Endothelial cell (in vitro differentiated cells): ENCODE measurements around the gene RASSF8. TPM values are rescaled to one million over a fixed set of nuclear protein-coding genes. Genes with fewer than 3 reads are reported as not detected.

Experiments used
- DNase-seq: peaks from one replicate; pipeline ENCODE4 v3.0.0; 2021; ENCODE audit warnings: low spot score
- H3K27ac Mint-ChIP-seq: one replicate; pipeline ENCODE4 v1.8.0; 2021; ENCODE audit warnings: mixed read lengths, inconsistent platforms; ENCODE audit not compliant: unreplicated experiment
- H3K27me3 Mint-ChIP-seq: one replicate; pipeline ENCODE4 v1.8.0; 2021; ENCODE audit warnings: mild to moderate bottlenecking, moderate library complexity, mixed read lengths, inconsistent platforms; ENCODE audit not compliant: unreplicated experiment
- H3K36me3 Mint-ChIP-seq: one replicate; pipeline ENCODE4 v1.8.0; 2021; ENCODE audit warnings: mild to moderate bottlenecking, low read depth, mixed read lengths, inconsistent platforms; ENCODE audit not compliant: unreplicated experiment
- H3K4me1 Mint-ChIP-seq: one replicate; pipeline ENCODE4 v1.8.0; 2021; ENCODE audit warnings: mild to moderate bottlenecking, mixed read lengths, inconsistent platforms; ENCODE audit not compliant: unreplicated experiment
- H3K4me3 Mint-ChIP-seq: one replicate; pipeline ENCODE4 v1.8.0; 2021; ENCODE audit warnings: mild to moderate bottlenecking, mixed read lengths, inconsistent platforms; ENCODE audit not compliant: unreplicated experiment
- H3K9me3 Mint-ChIP-seq: one replicate; pipeline ENCODE4 v1.8.0; 2021; ENCODE audit warnings: mixed read lengths, inconsistent platforms; ENCODE audit not compliant: unreplicated experiment
- long read RNA-seq: library from polyadenylated mRNA; unstranded; transcript quantifications from one replicate; pipeline ENCODE4 v2.0.0, GENCODE V29; 2020; ENCODE audit not compliant: unreplicated experiment
- total RNA-seq: library from RNA; stranded (reverse); fragmentation: NEBNext Ultra II Directional; extraction: Animal tissue kit (Norgen Biotek cat#: 25700); gene quantifications from one replicate; pipeline ENCODE4 v1.2.1, GENCODE V29; 2021; ENCODE audit not compliant: unreplicated experiment
- TF ChIP-seq, protein P1 (sequence below): fragments of 200-600 bp; sonication (generic); IDR thresholded peaks from one replicate; pipeline ENCODE4 v1.5.0; 2021; ENCODE audit warnings: antibody characterized with exemption; ENCODE audit not compliant: unreplicated experiment

RASSF8 gene
- 87.2 TPM for total RNA-seq
- long read RNA-seq = 0 reads

- H3K4me1 Mint-ChIP-seq = peaks cover 30% of the 10 kb centered on the region
- H3K36me3 Mint-ChIP-seq = peaks cover 8% of the 10 kb centered on the region
- TF ChIP-seq, protein P1, sequence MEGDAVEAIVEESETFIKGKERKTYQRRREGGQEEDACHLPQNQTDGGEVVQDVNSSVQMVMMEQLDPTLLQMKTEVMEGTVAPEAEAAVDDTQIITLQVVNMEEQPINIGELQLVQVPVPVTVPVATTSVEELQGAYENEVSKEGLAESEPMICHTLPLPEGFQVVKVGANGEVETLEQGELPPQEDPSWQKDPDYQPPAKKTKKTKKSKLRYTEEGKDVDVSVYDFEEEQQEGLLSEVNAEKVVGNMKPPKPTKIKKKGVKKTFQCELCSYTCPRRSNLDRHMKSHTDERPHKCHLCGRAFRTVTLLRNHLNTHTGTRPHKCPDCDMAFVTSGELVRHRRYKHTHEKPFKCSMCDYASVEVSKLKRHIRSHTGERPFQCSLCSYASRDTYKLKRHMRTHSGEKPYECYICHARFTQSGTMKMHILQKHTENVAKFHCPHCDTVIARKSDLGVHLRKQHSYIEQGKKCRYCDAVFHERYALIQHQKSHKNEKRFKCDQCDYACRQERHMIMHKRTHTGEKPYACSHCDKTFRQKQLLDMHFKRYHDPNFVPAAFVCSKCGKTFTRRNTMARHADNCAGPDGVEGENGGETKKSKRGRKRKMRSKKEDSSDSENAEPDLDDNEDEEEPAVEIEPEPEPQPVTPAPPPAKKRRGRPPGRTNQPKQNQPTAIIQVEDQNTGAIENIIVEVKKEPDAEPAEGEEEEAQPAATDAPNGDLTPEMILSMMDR = no peak
- peaks cover 4% of the 10 kb centered on the region for H3K27me3 Mint-ChIP-seq
- H3K4me3 Mint-ChIP-seq = peak within 1 kb of the TSS; percentile 96
- peak; percentile 79 for DNase-seq
- no peaks in the 10 kb centered on the region for H3K9me3 Mint-ChIP-seq
- H3K27ac Mint-ChIP-seq = peak within 1 kb of the TSS; percentile 91
These were observed at the start of gene RASSF8 for GRCh38 chr12:25958428-25959070. Gene RASSF8, plus strand, starts transcription at chr12:25958682. Its CDS starts 96,662 bp downstream, at chr12:26055344.

GRCh38 chr12:25914551-25914950 lies 43.9 kb upstream of the RASSF8 start:
- H3K4me1 Mint-ChIP-seq = no peaks in the 10 kb centered on the region
- H3K27ac Mint-ChIP-seq = no peak overlapping the region
- DNase-seq = no peak
- H3K4me3 Mint-ChIP-seq = no peak overlapping the region
- no peaks in the 10 kb centered on the region for H3K9me3 Mint-ChIP-seq
- TF ChIP-seq, protein P1 = no peak
- H3K36me3 Mint-ChIP-seq = no peaks in the 10 kb centered on the region
- peaks cover 1% of the 10 kb centered on the region for H3K27me3 Mint-ChIP-seq

GRCh38 chr12:25924491-25925001 lies 33.9 kb upstream of the RASSF8 start:
- no peak overlapping the region for H3K27ac Mint-ChIP-seq
- no peaks in the 10 kb centered on the region for H3K9me3 Mint-ChIP-seq
- H3K4me1 Mint-ChIP-seq = peaks cover 7% of the 10 kb centered on the region
- H3K36me3 Mint-ChIP-seq = no peaks in the 10 kb centered on the region
- H3K4me3 Mint-ChIP-seq = no peak overlapping the region
- no peak for DNase-seq
- TF ChIP-seq, protein P1 = no peak
- H3K27me3 Mint-ChIP-seq = no peaks in the 10 kb centered on the region

DNA sequence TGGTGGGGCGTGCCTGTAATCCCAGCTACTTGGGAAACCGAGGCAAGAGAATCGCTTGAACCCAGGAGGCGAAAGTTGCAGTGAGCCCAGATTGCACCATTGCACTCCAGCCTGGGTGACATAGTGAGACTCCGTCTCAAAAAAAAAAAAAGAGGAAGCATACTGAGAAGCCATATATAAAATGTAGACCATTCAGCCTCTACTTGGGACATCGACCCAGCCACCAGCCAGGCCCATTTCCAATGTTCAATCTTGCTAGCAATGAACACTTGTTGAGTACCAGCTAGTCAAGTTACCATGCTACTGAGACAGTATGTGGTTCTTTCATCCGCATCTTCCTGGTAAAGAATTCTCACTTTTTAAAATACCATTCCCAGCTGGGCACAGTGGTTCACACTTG lies 33.4 kb upstream of the RASSF8 start:
- Mint-ChIP-seq H3K27me3 (no peaks in the 10 kb centered on the region), H3K27ac (no peak overlapping the region), H3K4me3 (no peak overlapping the region), H3K36me3 (no peaks in the 10 kb centered on the region), H3K4me1 (peaks cover 7% of the 10 kb centered on the region), H3K9me3 (no peaks in the 10 kb centered on the region)
- no peak for DNase-seq
- TF ChIP-seq, protein P1 = no peak

- no peak for DNase-seq
- Mint-ChIP-seq H3K36me3 (no peaks in the 10 kb centered on the region), H3K27me3 (peaks cover 1% of the 10 kb centered on the region), H3K4me1 (peaks cover 7% of the 10 kb centered on the region), H3K9me3 (no peaks in the 10 kb centered on the region), H3K4me3 (no peak overlapping the region), H3K27ac (no peak overlapping the region)
- TF ChIP-seq, protein P1 = no peak
These were observed 31.9 kb upstream of the RASSF8 start for GRCh38 chr12:25926536-25926935.
